HG02938 (cell line): ENCODE results near the gene CDH4.

Experiments used
- ATAC-seq: cut with Tn5 transposase; IDR thresholded peaks from one replicate; pipeline ENCODE4 v1.9.1; 2021; ENCODE audit warnings: mild to moderate bottlenecking, moderate library complexity; ENCODE audit not compliant: unreplicated experiment

The CDH4 gene

DNA sequence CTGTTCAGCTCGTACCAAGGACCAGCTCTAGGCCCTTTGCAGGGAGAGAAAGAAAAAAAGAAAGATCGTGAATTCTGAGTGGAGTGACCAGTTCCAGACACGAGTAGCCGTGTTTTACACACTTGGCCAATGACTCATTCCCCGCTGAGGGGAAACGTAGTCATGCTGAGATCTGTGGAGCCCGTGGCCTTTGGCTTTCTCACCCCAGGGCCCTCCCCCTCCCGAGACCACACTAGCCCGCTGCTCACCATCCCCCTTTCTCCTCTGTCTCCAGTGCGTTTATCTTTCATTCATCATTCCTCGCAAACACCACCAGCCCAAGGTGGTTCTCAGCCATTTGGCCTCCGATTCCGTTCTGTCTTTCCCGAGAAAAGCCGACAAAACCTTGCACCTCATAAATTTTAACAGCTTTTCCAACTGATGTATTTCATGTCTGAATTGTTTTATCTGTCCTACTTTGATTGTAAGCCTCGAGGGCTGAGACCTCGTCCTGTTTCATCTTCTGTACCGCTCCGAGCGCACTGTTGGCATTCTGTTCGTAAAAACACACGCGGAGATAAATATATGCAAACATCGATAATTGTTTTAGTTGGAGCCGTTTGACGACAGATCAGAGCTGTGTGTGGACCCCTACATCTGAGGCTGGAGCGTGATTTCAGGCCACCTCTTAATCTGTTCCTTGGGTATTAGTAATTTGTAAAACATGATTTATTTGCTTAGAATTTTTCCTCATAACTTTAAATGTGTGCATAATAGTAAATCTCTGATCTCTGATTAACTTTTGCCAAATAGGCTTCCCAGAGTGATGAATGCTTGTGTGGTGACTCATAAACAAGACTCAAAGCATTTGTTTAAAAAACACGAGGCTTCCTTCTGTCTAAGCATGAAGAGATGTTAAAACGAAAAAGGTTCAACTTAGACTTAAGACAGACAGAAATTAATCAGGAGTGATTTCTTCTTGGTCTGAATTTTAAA, 336.6 kb downstream of the CDH4 start:
- no peak for ATAC-seq

DNA sequence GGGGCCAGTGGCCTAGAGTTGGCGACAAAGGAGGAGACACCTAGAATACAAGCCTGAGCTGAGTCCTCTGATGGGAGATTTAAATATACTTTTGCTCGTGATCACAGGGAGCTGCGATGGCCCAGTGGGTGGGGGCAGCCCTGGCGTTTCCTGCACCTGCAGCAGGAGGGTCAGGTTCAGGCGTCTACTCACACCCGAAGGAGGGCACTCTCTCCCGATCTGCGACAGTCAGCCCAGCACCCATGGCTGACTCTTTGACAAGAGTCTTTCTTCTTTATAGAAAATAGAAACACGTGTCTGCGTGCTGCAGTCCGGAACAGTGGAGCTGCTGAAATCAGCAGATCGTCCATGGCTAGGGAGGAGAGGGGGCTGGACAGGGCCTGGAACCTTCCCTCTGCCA, 338.2 kb downstream of the CDH4 start:
- no peak for ATAC-seq

GRCh38 chr20:61593516-61593915, 341.5 kb downstream of the CDH4 start:
- ATAC-seq = no peak

- ATAC-seq = no peak
Observed at GRCh38 chr20:61594198-61594597, 342.1 kb downstream of the CDH4 start.

DNA sequence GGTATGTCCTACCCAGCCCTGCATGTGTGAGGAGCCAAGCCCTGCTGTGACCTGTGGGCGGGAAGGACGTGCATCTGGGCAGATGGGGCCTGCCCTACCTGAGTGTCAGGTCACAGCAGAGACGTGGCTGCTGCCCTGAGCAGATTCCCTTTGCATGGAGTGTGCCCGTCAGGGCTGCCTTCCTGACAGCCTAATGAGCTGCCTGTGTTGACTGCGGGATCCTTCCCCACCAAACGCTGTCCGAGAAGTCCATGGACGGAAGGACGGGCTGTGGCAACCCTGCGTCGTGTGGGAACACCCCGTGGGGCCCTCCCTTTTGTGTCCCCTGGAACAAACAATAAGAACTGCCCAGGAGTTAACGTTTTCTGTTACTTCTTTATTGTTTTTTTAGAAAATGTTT, 343.2 kb downstream of the CDH4 start:
- ATAC-seq = no peak

- no peak for ATAC-seq
Observed at GRCh38 chr20:61596687-61597330, 344.7 kb downstream of the CDH4 start.

- ATAC-seq = no peak
Observed at GRCh38 chr20:61597996-61598395, 345.9 kb downstream of the CDH4 start.

GRCh38 chr20:61598586-61598985, 346.5 kb downstream of the CDH4 start:
- ATAC-seq = no peak

- ATAC-seq = no peak
Observed at GRCh38 chr20:61599061-61599531, 347.0 kb downstream of the CDH4 start.

- ATAC-seq = no peak
Observed at GRCh38 chr20:61599541-61599992, 347.5 kb downstream of the CDH4 start.

GRCh38 chr20:61600016-61600415, 348.0 kb downstream of the CDH4 start:
- no peak for ATAC-seq

DNA sequence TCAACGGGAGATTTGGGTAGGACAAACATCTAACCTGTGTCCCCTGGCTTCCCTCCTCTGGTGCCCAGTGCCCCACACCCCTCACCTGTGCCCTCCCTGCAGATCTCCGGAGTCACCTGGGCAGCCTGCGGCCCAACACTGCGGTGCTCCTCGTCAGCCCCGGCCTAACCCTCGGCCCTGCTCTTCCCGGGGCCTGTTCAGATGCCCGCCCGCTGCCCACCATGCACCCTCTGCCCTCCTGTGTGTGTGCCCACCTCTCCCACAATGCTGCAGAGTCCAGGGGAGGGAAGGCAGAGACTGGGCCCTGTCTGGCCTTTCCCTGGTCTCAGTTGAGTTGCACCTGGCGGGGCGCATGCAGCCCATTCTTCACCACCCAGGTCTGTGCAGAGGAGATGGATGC, 349.3 kb downstream of the CDH4 start:
- no peak for ATAC-seq

DNA sequence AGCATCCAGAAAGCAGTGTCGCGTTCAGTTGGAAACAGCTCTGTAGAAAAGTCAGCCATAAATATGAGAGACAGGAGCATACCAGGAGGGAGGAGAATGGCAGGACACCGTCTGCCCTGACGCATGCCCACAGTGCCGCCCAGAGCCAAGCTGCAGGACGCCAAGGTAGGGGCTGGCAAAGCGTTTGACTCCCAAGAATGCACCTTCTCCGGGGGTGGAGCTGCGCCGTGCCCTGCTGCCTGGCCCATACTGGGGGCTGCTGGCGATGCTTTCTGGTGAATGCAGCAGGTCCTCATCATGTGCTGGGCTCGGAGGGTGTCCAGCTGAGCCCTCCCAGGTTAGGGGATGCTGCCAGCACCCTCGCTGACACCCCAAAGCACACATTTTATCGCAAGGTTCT, 349.8 kb downstream of the CDH4 start:
- ATAC-seq = no peak

- ATAC-seq = no peak
Observed at GRCh38 chr20:61603715-61604114, 351.7 kb downstream of the CDH4 start.

- no peak for ATAC-seq
Observed at GRCh38 chr20:61604549-61604948, 352.5 kb downstream of the CDH4 start.

- no peak for ATAC-seq
Observed at GRCh38 chr20:61605283-61605682, 353.2 kb downstream of the CDH4 start.

DNA sequence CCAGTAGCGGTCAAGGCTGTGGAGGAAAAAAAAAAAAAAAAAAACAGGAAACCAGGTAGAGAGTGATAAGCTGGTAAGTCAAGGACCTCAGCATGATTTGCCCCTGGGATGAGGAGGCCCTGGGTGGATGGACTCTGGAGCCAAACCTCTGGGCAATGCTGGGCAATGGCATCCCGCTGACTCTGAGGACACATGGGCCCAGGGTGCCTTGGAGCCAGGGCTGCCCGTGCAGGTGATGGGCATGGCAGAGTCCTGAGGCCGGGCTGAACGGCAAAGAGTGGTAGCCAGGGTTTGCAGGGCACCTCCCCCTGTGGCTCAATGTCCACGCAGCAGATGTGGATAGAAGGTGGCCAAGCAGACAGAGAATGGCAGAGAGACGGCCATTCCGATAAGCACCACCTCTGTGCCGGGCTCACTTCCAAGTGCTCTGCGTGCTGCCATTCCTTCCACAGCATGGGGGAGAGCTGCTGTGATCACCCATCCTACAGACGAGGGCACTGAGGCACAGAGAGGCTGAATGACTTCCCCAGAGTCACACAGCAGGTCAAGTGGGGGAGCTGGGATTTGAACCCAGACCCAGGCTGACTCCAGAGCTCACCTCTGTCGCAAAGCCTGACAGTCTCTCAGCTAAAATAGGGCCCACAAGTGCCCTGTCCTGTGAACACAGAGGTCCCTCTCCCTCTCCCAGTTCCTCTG, 353.9 kb downstream of the CDH4 start:
- no peak for ATAC-seq

- no peak for ATAC-seq
Observed at GRCh38 chr20:61608275-61609085, 356.4 kb downstream of the CDH4 start.

- no peak for ATAC-seq
Observed at GRCh38 chr20:61609461-61609860, 357.4 kb downstream of the CDH4 start.

- ATAC-seq = no peak
Observed at GRCh38 chr20:61611401-61612180, 359.5 kb downstream of the CDH4 start.
